Epithelial cell of proximal tubule (primary cell): ENCODE results near the gene S100A10. TPM values are rescaled to one million over a fixed set of nuclear protein-coding genes. Genes with fewer than 3 reads are reported as not detected.
A peak's percentile ranks its signal among the peaks of the same experiment; 100 is the strongest.

Experiments
- DNase-seq: peaks from one replicate; pipeline ENCODE4 v3.0.0-alpha.2; 2011; ENCODE audit warnings: low read depth
- H3K4me3 ChIP-seq: 2 replicates; pipeline ENCODE4 v1.5.1; 2011; ENCODE audit warnings: low read depth, mild to moderate bottlenecking, low read length
- total RNA-seq: library from RNA; depleted of rRNA; stranded (reverse); fragments of >200 nt; gene quantifications from 2 replicates; pipeline ENCODE4 v1.2.3, GENCODE V29; 2015
- TF ChIP-seq, protein P1 (sequence below): conservative IDR thresholded peaks from 2 replicates; pipeline ENCODE4 v1.5.1; 2012; ENCODE audit warnings: low read depth, mild to moderate bottlenecking, low read length

The S100A10 gene
- total RNA-seq, 1 donor from 2014 or later: 394 TPM

DNA sequence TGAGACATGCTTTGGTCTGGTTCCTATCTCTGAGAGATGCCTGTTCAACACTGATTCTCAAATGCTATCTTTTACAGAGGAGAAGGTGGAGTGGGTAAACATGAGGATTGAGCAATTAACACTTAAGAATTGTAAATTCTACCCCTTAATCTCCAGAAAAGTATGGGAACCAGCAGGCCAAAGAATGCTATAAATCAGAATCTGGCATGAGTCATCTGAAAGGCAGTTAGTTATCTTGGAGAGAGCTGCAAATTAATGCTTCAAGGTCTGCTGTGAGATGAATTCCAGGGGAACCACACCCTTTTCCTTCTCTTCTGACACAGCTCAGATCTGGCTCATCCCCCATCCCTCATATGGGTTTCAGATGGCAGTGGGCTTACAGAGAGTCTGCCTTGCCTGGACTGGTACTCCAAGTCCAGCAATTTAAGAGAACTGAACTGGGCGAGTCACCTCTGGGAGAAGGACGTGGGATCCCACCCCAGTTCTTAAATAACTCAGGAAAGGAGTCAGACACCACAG lies 5.2 kb downstream of the S100A10 start:
- H3K4me3 ChIP-seq: peak overlapping the region; percentile 18
- peak; percentile 83 for DNase-seq
- TF ChIP-seq, protein P1, sequence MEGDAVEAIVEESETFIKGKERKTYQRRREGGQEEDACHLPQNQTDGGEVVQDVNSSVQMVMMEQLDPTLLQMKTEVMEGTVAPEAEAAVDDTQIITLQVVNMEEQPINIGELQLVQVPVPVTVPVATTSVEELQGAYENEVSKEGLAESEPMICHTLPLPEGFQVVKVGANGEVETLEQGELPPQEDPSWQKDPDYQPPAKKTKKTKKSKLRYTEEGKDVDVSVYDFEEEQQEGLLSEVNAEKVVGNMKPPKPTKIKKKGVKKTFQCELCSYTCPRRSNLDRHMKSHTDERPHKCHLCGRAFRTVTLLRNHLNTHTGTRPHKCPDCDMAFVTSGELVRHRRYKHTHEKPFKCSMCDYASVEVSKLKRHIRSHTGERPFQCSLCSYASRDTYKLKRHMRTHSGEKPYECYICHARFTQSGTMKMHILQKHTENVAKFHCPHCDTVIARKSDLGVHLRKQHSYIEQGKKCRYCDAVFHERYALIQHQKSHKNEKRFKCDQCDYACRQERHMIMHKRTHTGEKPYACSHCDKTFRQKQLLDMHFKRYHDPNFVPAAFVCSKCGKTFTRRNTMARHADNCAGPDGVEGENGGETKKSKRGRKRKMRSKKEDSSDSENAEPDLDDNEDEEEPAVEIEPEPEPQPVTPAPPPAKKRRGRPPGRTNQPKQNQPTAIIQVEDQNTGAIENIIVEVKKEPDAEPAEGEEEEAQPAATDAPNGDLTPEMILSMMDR: no peak

DNA sequence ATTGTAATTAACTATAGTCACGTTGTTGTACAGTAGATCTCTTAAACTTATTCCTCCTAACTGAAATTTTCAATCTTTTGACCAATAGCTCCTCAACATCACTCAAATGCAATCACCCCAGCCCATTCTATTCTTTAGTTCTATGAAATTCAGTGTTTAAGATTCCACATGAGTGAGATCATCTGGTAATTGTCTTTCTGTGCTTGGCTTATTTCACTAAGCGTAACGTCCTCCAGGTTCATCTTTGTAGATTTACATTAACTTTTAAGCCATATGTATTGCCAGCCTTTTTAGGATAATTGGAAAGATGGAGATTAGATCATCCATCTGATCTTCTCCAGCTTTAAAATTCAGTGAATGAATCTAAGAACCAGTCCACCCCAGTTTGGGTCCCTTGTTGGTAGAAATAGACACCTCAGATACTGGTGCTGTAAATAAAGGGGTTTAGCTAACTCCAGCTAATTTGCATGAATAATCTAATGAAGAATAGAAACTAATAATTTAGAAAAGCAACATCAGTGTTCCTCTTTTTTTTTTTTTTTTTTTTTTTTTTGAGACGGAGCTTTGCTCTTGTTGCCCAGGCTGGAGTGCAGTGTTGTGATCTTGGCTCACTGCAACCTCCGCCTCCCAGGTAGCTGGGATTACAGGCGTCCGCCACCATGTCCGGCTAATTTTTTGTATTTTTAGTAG lies 7.0 kb downstream of the S100A10 start:
- TF ChIP-seq, protein P1: no peak
- H3K4me3 ChIP-seq: no peak overlapping the region
- no peak for DNase-seq

DNA sequence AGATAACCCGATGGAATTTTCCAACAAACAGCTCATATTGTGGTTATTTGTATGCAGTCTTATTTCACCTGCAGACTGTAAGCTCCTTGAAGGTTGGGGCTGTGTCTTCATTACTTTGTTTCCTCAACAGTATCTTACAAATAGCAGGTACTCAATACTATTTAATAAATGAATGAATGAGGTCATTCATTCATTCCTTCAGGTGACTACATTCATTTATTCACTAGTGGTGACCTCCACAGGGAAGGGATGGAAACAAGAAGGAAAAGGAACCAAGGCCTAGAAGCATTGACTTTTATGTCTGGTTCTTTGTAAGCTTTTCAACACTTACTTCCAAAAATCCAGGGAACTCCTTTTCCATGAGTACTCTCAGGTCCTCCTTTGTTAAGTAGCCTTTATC lies 7.9 kb downstream of the S100A10 start:
- H3K4me3 ChIP-seq: no peak overlapping the region
- TF ChIP-seq, protein P1: no peak
- no peak for DNase-seq

DNA sequence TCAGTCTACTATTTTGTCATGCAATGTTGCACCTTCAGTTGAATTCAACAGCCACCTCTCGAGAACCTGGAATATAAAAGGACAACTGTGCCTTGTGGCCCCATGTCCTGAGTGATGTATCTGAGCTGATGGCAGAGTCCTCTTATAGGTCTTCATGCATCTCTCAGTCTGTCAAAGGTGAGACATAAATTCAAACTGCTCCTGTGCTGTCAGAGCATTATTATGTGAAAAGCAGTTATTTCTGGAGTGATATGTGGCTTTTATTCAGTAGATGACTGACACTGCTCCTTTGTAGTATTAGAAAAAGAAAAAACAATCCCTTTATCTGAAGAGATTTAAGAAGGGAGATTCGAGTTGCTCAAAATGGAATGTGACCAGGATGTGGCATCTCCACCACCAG lies 8.4 kb downstream of the S100A10 start:
- no peak for DNase-seq
- TF ChIP-seq, protein P1: no peak
- no peak overlapping the region for H3K4me3 ChIP-seq

DNA sequence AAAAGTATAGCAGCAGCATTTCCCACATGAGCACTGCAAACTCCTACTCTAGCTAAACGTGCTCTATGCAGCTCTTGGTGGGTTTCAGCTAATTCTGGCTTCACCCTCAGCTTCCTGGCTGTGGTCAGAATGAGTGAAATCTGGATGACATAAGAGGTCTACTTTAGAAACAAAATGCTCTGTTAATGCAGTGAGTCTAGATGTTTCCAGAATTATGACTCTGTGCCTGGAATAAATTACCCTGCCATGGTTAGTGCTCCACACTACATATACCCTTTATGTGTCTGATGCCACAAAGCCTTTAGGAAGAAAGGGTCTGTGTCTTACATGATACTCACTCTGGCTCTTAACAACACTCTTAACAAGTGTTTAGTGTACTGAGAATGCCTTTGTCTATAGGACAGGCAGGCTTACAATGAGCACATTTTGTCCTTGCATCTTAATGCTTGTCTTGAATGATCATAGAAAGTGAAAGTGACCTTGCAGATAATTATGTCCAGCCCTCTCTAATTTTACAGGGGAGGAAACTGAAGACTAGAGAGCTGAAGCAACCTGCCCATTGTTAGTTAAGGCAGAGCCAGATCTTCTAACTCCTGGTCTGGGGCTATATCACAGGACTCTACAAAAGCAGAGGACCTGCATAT lies 9.2 kb downstream of the S100A10 start:
- no peak overlapping the region for H3K4me3 ChIP-seq
- DNase-seq: no peak
- TF ChIP-seq, protein P1: no peak

DNA sequence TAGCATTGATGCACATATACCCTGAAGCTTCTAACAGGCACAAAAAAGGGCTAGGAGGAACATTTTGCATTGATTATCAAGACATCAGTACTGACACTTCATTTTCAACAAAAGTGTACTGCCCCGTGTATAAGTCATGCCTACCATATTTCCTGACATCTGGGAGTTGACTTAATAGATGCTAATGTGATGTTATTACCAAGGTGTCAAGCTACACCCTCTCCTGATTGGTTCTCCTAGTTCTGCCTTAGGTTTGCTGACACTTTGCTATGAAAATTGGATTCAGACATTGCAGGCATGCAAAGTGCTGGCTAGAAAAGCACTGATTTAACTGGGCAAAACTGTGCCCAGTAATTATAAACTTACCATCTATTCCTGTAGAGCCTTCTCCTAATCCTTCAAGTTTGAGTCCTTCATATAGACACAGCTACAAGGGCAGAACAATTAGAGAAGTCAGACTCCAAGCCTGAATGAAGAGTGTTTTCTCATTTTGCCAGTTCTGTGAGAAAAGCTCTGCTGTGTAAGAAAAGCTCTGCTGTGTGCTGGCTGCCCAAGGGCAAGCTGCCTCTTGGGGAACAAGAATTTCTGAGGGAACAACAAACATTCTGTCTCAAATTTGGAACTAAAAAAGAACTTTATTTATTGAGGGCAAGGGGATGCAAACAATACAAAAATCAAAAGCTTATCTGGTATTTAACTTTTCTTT lies 11.2 kb downstream of the S100A10 start:
- TF ChIP-seq, protein P1: no peak
- no peak overlapping the region for H3K4me3 ChIP-seq
- DNase-seq: no peak
